T-cell (primary cell): Measurements from ENCODE around the gene SH2D4B. TPM values are rescaled to one million over a fixed set of nuclear protein-coding genes. Genes with fewer than 3 reads are reported as not detected.

Experiments used
- ATAC-seq, 4 experiments: fragments of 200-7000 bp in 3 of 4; fragments of 150-1000 bp in 1 of 4; cut with Tn5 transposase; replicated peaks in 1 of 4; 1 replicate in 3 of 4; 2 replicates in 1 of 4; pipeline ENCODE4 v1.10.0; 2021; ENCODE audit warnings: moderate library complexity in 3 of 4, mild to moderate bottlenecking in 2 of 4, moderate number of reproducible peaks in 1 of 4
- CTCF ChIA-PET, 2 donors: fragments of 300-600 bp; sonication (Branson Sonifier 250); formaldehyde crosslinking; loops; one replicate each; lab custom pipeline; 2022; ENCODE audit warnings: antibody characterized with exemption in 2 of 2; lab: Charles Lee
- POLR2A ChIA-PET, 2 donors: fragments of 300-600 bp; sonication (Branson Sonifier 250); formaldehyde crosslinking; loops; one replicate each; lab custom pipeline; 2022; ENCODE audit warnings: antibody characterized with exemption in 2 of 2; lab: Charles Lee
- DNase-seq, 35 experiments: peaks; one replicate each; pipeline versions ENCODE4 v3.0.0 to v3.0.0-alpha.2; 2013 to 2023
- H3K27ac ChIP-seq: one replicate; pipeline ENCODE4 v1.5.1; 2013; ENCODE audit warnings: low read length
- H3K27me3 ChIP-seq, 2 experiments: replicated peaks in 1 of 2; 1 replicate in 1 of 2; 2 replicates in 1 of 2; pipeline versions ENCODE4 v1.6.1 to v1.7.0; 2013; ENCODE audit warnings: low read length in 1 of 2, mixed read lengths in 1 of 2; ENCODE audit not compliant: control insufficient read depth in 2 of 2, insufficient read depth in 2 of 2; ENCODE audit errors: extremely low read depth in 1 of 2
- H3K36me3 ChIP-seq, 2 donors: 1 replicate in 1 of 2; 2 replicates in 1 of 2; pipeline versions ENCODE4 v1.6.1 to v1.7.0; 2013; ENCODE audit warnings: low read length in 1 of 2; ENCODE audit not compliant: control insufficient read depth in 2 of 2, insufficient read depth in 1 of 2; ENCODE audit errors: extremely low read depth in 1 of 2
- H3K4me1 ChIP-seq, 2 experiments: 1 replicate in 1 of 2; 2 replicates in 1 of 2; pipeline versions ENCODE4 v1.6.1 to v1.7.0; 2013; ENCODE audit warnings: low read length in 2 of 2, mixed read lengths in 1 of 2; ENCODE audit not compliant: insufficient read depth in 2 of 2, control insufficient read depth in 1 of 2; ENCODE audit errors: extremely low read depth in 1 of 2
- H3K4me3 ChIP-seq, 2 donors: 1 replicate in 1 of 2; 2 replicates in 1 of 2; pipeline versions ENCODE4 v1.5.1 to v1.7.0; 2013; ENCODE audit warnings: mild to moderate bottlenecking in 2 of 2, low read length in 1 of 2, moderate library complexity in 1 of 2; ENCODE audit not compliant: control insufficient read depth in 1 of 2; ENCODE audit errors: extremely low read depth in 1 of 2
- H3K9me3 ChIP-seq: 2 replicates; pipeline ENCODE4 v1.7.0; 2013
- H3K27ac Mint-ChIP-seq, 2 donors: one replicate each; pipeline ENCODE4 v1.8.0; 2020 to 2021; ENCODE audit warnings: mild to moderate bottlenecking in 2 of 2, mixed read lengths in 2 of 2
- H3K27me3 Mint-ChIP-seq, 2 donors: one replicate each; pipeline ENCODE4 v1.8.0; 2021 to 2022; ENCODE audit warnings: mixed read lengths in 2 of 2
- H3K36me3 Mint-ChIP-seq: one replicate; pipeline ENCODE4 v1.8.0; 2021; ENCODE audit warnings: mixed read lengths
- H3K4me1 Mint-ChIP-seq, 3 donors: one replicate each; pipeline ENCODE4 v1.8.0; 2020 to 2022; ENCODE audit warnings: mixed read lengths in 3 of 3, mild to moderate bottlenecking in 1 of 3
- H3K4me3 Mint-ChIP-seq, 3 donors: one replicate each; pipeline ENCODE4 v1.8.0; 2020 to 2022; ENCODE audit warnings: mild to moderate bottlenecking in 3 of 3, mixed read lengths in 3 of 3, moderate library complexity in 3 of 3
- H3K9me3 Mint-ChIP-seq, 3 donors: one replicate each; pipeline ENCODE4 v1.8.0; 2020 to 2022; ENCODE audit warnings: mixed read lengths in 3 of 3
- WGBS: methylation state at CpG from one replicate; pipeline ENCODE4 v1.1.5; 2013; ENCODE audit warnings: missing lambda C conversion rate; ENCODE audit not compliant: insufficient coverage; 5-methylcytosine and 5-hydroxymethylcytosine counted together
- total RNA-seq, 35 experiments: library from RNA in 6 of 35; stranded (reverse) in 6 of 35; fragments of 120-200 nt in 1 of 35; gene quantifications; one replicate each; pipeline versions ENCODE4 v1.2.1 to v1.2.4 and lab custom pipeline; 2013 to 2026

Gene SH2D4B
- total RNA-seq, 5 donors from 2014 or later (not counting 1 experiment from before 2014, with no cell fraction given) = 0.12 to 0.26 (median 0.23) TPM

DNA sequence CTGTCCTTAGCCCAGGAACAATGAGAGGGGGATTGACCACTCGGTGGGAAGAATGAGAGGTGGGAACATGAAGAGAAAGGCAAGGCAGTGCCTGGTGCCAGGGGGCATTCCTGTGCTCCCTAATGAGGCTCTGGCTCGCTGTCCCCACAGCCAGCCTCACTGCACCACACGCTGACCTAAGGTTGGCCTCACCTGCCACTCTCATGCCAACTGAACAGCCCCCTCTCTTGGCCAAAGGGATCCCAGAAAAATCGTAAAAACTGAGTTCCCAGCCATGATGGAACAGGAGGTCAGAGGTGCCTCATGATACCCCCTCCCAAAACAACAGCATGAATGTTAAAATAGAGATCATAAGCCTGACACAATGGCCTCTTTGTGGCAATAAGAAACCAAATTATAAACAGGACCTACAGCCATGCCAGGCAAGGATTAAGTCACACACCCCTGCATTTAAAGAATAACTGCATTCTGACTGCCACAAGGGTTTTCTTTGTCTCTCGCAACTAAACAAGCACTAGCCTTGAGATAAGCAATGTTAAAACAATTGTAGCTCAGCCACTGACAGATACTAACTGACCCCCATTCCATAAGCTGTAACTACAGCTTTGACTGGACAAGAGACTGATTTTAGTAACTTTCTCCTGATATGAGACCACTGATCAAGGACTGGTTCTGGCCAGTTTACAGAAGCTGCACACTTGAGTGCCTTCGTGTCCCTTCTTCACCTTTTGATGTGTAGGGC lies 149.2 kb downstream of the SH2D4B start:
- no peak overlapping the region for H3K27ac Mint-ChIP-seq
- POLR2A ChIA-PET = no interaction called here

DNA sequence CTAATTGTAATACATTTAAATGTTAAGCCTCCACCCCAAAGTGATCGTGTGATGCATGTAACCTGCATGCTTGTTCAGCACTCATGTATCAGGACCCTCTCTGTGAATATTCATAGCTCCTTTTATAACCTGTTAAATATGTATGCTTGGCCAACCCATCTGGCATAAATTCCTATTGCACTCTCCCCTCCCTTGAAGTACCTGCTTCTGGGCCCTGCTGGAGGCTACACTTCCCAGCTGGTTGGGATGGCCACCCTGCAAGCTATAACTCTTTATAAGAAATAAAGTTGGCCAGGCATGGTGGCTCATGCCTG lies 149.7 kb downstream of the SH2D4B start:
- H3K36me3 Mint-ChIP-seq = no peaks in the 10 kb centered on the region
- peaks cover 0 to 1% (median 0%) of the 10 kb centered on the region in 3 donors for H3K4me1 Mint-ChIP-seq
- ChIA-PET POLR2A (no interaction called here), CTCF (interaction anchor here in 1 of 2 donors (0.8 to 1.1 kb wide), 2 partner anchors 13 to 23 kb away, joined by 3 read pairs; no protein-coding TSS in a partner anchor)
- no peak overlapping the region for H3K4me3 Mint-ChIP-seq
- H3K27ac Mint-ChIP-seq = no peak overlapping the region
- no peak for ATAC-seq
- Histone ChIP-seq H3K9me3 (no peaks in the 10 kb centered on the region), H3K36me3 (no peaks in the 10 kb centered on the region), H3K4me3 (no peak overlapping the region), H3K4me1 (no peaks in the 10 kb centered on the region), H3K27me3 (no peaks in the 10 kb centered on the region), H3K27ac (no peak overlapping the region)
- no peak for DNase-seq
- peaks cover 12 to 25% of the 10 kb centered on the region in 2 donors for H3K27me3 Mint-ChIP-seq
- WGBS = no CpG with 5 or more reads among the region's 1 CpG
- no peaks in the 10 kb centered on the region for H3K9me3 Mint-ChIP-seq

More for the DNA sequence above, 149.2 kb downstream of the SH2D4B start:
- DNase-seq = no peak
- no peak for ATAC-seq
- Histone ChIP-seq H3K27me3 (no peaks in the 10 kb centered on the region), H3K27ac (no peak overlapping the region), H3K9me3 (no peaks in the 10 kb centered on the region), H3K36me3 (no peaks in the 10 kb centered on the region), H3K4me3 (no peak overlapping the region), H3K4me1 (no peaks in the 10 kb centered on the region)
- Mint-ChIP-seq H3K36me3 (no peaks in the 10 kb centered on the region), H3K4me1 (peaks cover 0 to 1% (median 0%) of the 10 kb centered on the region in 3 donors), H3K4me3 (no peak overlapping the region), H3K27me3 (peaks cover 9 to 22% of the 10 kb centered on the region in 2 donors), H3K9me3 (no peaks in the 10 kb centered on the region)
- WGBS = 43% methylated on average over 1 of the region's 6 CpGs
- CTCF ChIA-PET = interaction anchor here in 1 of 2 donors (0.8 to 1.1 kb wide), 2 partner anchors 14 to 22 kb away, joined by 3 read pairs; no protein-coding TSS in a partner anchor

DNA sequence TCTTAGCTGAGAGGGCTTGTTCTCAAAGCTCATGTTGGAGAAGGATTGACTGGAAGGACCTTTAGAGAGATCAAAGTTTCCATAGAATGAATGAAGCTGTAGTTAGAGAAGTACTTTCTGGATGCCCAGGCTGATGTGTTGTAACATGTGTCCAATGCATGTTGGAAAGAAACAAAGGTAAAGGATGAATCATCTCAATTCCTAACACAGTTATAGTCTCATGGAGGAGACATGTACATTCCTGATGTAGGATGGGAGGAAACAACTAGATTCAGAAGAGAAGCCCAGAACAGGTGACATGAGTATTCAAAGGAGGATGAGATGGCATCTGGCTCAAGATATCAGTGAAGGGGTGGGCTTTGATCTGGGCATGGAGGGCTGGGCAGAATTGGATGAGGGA lies 152.7 kb downstream of the SH2D4B start:
- Histone ChIP-seq H3K4me3 (no peak overlapping the region), H3K4me1 (no peaks in the 10 kb centered on the region), H3K27me3 (peaks cover 0 to 5% of the 10 kb centered on the region in 2 experiments), H3K9me3 (no peaks in the 10 kb centered on the region), H3K27ac (no peak overlapping the region), H3K36me3 (no peaks in the 10 kb centered on the region)
- Mint-ChIP-seq H3K4me1 (no peaks in the 10 kb centered on the region), H3K36me3 (no peaks in the 10 kb centered on the region), H3K9me3 (no peaks in the 10 kb centered on the region), H3K27me3 (peaks cover 15 to 25% of the 10 kb centered on the region in 2 donors), H3K4me3 (no peak overlapping the region), H3K27ac (no peak overlapping the region)
- DNase-seq (no peak), ATAC-seq (no peak)
- ChIA-PET POLR2A (no interaction called here), CTCF (no interaction called here)

DNA sequence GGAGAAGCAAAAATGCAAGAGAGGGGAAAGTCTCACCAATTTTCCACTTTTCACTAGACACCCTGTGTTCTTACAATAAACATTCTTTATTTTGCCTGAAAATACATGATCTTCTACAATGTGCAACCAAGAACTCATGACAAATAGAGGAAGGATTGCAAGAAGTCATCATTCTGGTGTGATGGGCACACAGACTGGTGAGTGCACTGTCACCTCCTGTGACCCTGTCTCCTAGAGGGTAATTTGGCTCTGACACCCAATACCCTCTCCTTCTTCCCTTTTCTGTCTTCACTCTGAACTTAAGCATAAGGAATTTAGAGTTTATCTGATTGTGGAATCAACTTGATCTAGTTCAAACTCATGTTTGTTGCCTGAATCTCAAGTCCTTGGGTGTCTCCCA lies 153.7 kb downstream of the SH2D4B start:
- POLR2A ChIA-PET = no interaction called here
- Mint-ChIP-seq H3K4me1 (no peaks in the 10 kb centered on the region), H3K27me3 (peaks cover 15 to 25% of the 10 kb centered on the region in 2 donors), H3K9me3 (no peaks in the 10 kb centered on the region), H3K27ac (no peak overlapping the region), H3K4me3 (no peak overlapping the region), H3K36me3 (no peaks in the 10 kb centered on the region)
- H3K27me3 ChIP-seq = peaks cover 0 to 10% of the 10 kb centered on the region in 2 experiments
- H3K27ac ChIP-seq = no peak overlapping the region
- DNase-seq = no peak
- no peaks in the 10 kb centered on the region for H3K36me3 ChIP-seq
- CTCF ChIA-PET = no interaction called here
- no peaks in the 10 kb centered on the region for H3K4me1 ChIP-seq
- no peak overlapping the region for H3K4me3 ChIP-seq
- no peak for ATAC-seq
- no peaks in the 10 kb centered on the region for H3K9me3 ChIP-seq

DNA sequence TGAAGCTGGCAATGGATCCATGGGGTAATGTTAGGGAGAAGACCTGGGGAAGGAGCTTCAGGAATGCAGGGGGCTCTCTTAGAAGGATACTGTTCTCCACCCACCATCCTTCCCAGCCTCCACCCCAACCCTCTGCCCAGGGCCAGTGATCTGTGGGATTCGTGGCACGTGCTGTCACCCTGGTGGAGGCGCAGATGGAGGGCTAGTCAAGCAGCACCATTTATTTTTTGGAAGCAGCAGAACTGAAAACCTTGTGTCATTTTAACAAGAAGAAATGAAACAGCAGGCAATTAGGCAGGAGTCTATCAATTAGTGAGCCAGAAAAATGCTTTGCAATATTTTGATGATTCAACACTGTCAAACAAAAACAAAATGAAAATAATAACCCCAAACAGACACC lies 155.9 kb downstream of the SH2D4B start:
- Histone ChIP-seq H3K27me3 (peaks cover 0 to 13% of the 10 kb centered on the region in 2 experiments), H3K27ac (no peak overlapping the region), H3K9me3 (no peaks in the 10 kb centered on the region), H3K36me3 (no peaks in the 10 kb centered on the region), H3K4me3 (no peak overlapping the region), H3K4me1 (no peaks in the 10 kb centered on the region)
- no peak for ATAC-seq
- H3K4me1 Mint-ChIP-seq = no peaks in the 10 kb centered on the region
- H3K9me3 Mint-ChIP-seq = no peaks in the 10 kb centered on the region
- CTCF ChIA-PET = no interaction called here
- H3K4me3 Mint-ChIP-seq = no peak overlapping the region
- H3K36me3 Mint-ChIP-seq = no peaks in the 10 kb centered on the region
- H3K27ac Mint-ChIP-seq = no peak overlapping the region
- 88% methylated on average over 3 of the region's 3 CpGs for WGBS
- peaks cover 15 to 25% of the 10 kb centered on the region in 2 donors for H3K27me3 Mint-ChIP-seq
- no peak for DNase-seq
- POLR2A ChIA-PET = no interaction called here

DNA sequence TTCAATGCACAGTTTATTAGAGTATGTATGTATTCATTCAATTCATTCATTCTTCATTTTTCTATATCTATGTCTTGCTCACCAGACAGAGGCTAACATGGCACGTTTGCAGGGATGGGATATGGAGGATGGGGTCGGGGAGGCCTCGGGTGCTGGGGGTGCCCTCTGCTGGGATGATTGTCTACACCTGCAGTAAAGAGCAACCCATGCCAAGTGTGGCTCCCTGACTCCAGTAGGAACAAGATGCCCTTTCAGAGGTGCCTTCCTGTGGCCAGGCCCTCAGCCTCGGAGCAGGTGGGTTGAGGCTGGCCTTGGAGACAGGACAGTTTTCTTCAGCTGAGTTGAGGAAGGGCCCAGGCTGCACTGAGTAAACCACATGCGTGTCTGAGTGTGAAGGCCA lies 157.2 kb downstream of the SH2D4B start:
- Histone ChIP-seq H3K36me3 (no peaks in the 10 kb centered on the region), H3K4me1 (peaks cover 0 to 5% of the 10 kb centered on the region in 2 experiments), H3K4me3 (no peak overlapping the region), H3K27ac (no peak overlapping the region), H3K27me3 (peaks cover 0 to 19% of the 10 kb centered on the region in 2 experiments), H3K9me3 (no peaks in the 10 kb centered on the region)
- no peak overlapping the region for H3K4me3 Mint-ChIP-seq
- ChIA-PET CTCF (no interaction called here), POLR2A (no interaction called here)
- WGBS = 64% methylated on average over 4 of the region's 5 CpGs
- H3K9me3 Mint-ChIP-seq = no peaks in the 10 kb centered on the region
- no peaks in the 10 kb centered on the region for H3K4me1 Mint-ChIP-seq
- peaks cover 15 to 18% of the 10 kb centered on the region in 2 donors for H3K27me3 Mint-ChIP-seq
- no peaks in the 10 kb centered on the region for H3K36me3 Mint-ChIP-seq
- no peak for ATAC-seq
- H3K27ac Mint-ChIP-seq = no peak overlapping the region
- DNase-seq = no peak
